Measurements from ENCODE around the gene TGFB2. TPM values are rescaled to one million over a fixed set of nuclear protein-coding genes. Genes with fewer than 3 reads are reported as not detected.

The TGFB2 gene
- total and polyA plus RNA-seq, 2 experiments from 2014 or later = 0.31 to 1.4 TPM

GRCh38 chr1:218353656-218354055, 8.5 kb downstream of the TGFB2 start:
- H3K36me3 Mint-ChIP-seq (ENCODE audit: low read depth) = no peaks in the 10 kb centered on the region
- no peaks in the 10 kb centered on the region for H3K9me3 Mint-ChIP-seq
- Histone ChIP-seq H3K4me2 (no peak overlapping the region), H4K20me1 (replicated peaks; ENCODE audit: insufficient read depth) (no peaks in the 10 kb centered on the region), H3K9me2 (ENCODE audit: insufficient read depth) (no peaks in the 10 kb centered on the region; the same call in 1 of the 2 replicates), H2AFZ (no peak overlapping the region), H3F3A (replicated peaks; ENCODE audit: low read depth) (no peaks in the 10 kb centered on the region), H3K27ac (ENCODE audit: low read depth) (no peak overlapping the region), H3K79me2 (replicated peaks; ENCODE audit: insufficient read depth) (no peaks in the 10 kb centered on the region), H3K27me3 (ENCODE audit: insufficient read depth) (no peaks in the 10 kb centered on the region), H3K36me3 (ENCODE audit: insufficient read depth) (no peaks in the 10 kb centered on the region), H3K4me3 (no peak overlapping the region), H3K4me1 (ENCODE audit: insufficient read depth) (peaks cover 31% of the 10 kb centered on the region)
- no peak overlapping the region for H3K4me3 Mint-ChIP-seq
- TF ChIP-seq EZH2 (IDR thresholded peaks at IDR 0.05; ENCODE audit: low read depth, unreplicated experiment) = no peak
- no peak for TF ChIP-seq ZNF331 (CRISPR knock-in tag; IDR thresholded peaks at IDR 0.05; ENCODE audit: low read depth)
- no peak for TF ChIP-seq JUNB (IDR thresholded peaks at IDR 0.05; ENCODE audit: unreplicated experiment)
- TF ChIP-seq NANOG (IDR thresholded peaks at IDR 0.05; ENCODE audit: borderline replicate concordance) = no peak
- TF ChIP-seq EZH2phosphoT487 (IDR thresholded peaks at IDR 0.05; ENCODE audit: unreplicated experiment) = no peak
- TF ChIP-seq POLR2AphosphoS5 (IDR thresholded peaks at IDR 0.05; ENCODE audit: low read depth) = no peak
- no peak for TF ChIP-seq CTCF (conservative IDR thresholded peaks at IDR 0.05; ENCODE audit: low read depth in 2 of 2)
- TF ChIP-seq ETS1 (IDR thresholded peaks at IDR 0.05) = no peak
- peaks cover 23% of the 10 kb centered on the region for H3K4me1 Mint-ChIP-seq
- H3K27me3 Mint-ChIP-seq (ENCODE audit: insufficient read depth, low read depth, poor library complexity) = peaks cover 2% of the 10 kb centered on the region
- no peak for ATAC-seq
- DNase-seq (ENCODE audit: low spot score) = no peak
- H3K27ac Mint-ChIP-seq = no peak overlapping the region

- Histone ChIP-seq H3K9me2 (ENCODE audit: insufficient read depth) (no peaks in the 10 kb centered on the region; the same call in 1 of the 2 replicates), H3K4me1 (ENCODE audit: insufficient read depth) (peaks cover 24% of the 10 kb centered on the region), H3K36me3 (ENCODE audit: insufficient read depth) (no peaks in the 10 kb centered on the region), H3K4me3 (no peak overlapping the region), H4K20me1 (replicated peaks; ENCODE audit: insufficient read depth) (no peaks in the 10 kb centered on the region), H2AFZ (no peak overlapping the region), H3K27me3 (ENCODE audit: insufficient read depth) (no peaks in the 10 kb centered on the region), H3F3A (replicated peaks; ENCODE audit: low read depth) (no peaks in the 10 kb centered on the region), H3K79me2 (replicated peaks; ENCODE audit: insufficient read depth) (no peaks in the 10 kb centered on the region), H3K27ac (ENCODE audit: low read depth) (no peak overlapping the region), H3K4me2 (peak overlapping the region; percentile 29; the same call in 1 of the 2 replicates)
- no peak overlapping the region for H3K4me3 Mint-ChIP-seq
- peaks cover 20% of the 10 kb centered on the region for H3K4me1 Mint-ChIP-seq
- DNase-seq (ENCODE audit: low spot score) (no peak), ATAC-seq (no peak)
- no peaks in the 10 kb centered on the region for H3K27me3 Mint-ChIP-seq (ENCODE audit: insufficient read depth, low read depth, poor library complexity)
- H3K27ac Mint-ChIP-seq = no peak overlapping the region
- H3K36me3 Mint-ChIP-seq (ENCODE audit: low read depth) = no peaks in the 10 kb centered on the region
- no peaks in the 10 kb centered on the region for H3K9me3 Mint-ChIP-seq
- TF ChIP-seq ZNF331 (CRISPR knock-in tag; IDR thresholded peaks at IDR 0.05; ENCODE audit: low read depth) = no peak
- no peak for TF ChIP-seq ZNF114 (CRISPR knock-in tag; IDR thresholded peaks at IDR 0.05)
- TF ChIP-seq JUNB (IDR thresholded peaks at IDR 0.05; ENCODE audit: unreplicated experiment) = no peak
- TF ChIP-seq REST (IDR thresholded peaks at IDR 0.05; ENCODE audit: unreplicated experiment) = no peak
Observed at GRCh38 chr1:218355278-218355677, 10.1 kb downstream of the TGFB2 start.

Data from GM23338 (cell line).